ENCODE measurements around the gene KLF9.

DNA sequence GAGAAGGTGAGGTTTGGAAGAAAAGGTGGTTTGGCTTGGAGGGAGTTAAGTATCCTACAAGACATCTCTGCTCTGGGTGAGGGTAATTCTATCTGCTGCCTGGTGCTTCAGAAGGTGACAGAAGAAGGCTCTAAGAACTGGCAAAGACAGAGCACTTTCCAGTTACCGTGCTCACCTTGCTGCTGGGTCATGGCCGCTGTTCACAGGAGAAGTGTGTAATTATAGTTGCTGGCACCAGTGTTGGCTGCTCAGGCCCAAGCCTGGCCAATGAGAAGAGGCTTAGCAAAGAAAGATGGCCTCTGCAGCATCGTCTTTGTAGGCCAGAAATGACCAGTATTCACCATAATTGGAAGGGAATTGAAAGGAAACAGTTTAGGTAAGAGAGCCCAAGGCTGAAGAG, 37.9 kb upstream of the KLF9 start:
- TF ChIP-seq EZH2phosphoT487 (IDR thresholded peaks at IDR 0.05; ENCODE audit: insufficient read depth, low read depth) (no peak), EZH2 (IDR thresholded peaks at IDR 0.05; ENCODE audit: insufficient read depth, poor library complexity, severe bottlenecking) (no peak)

All from GM23248 (cell line).